ENCODE results near the gene TCP11.

GRCh38 chr6:35073766-35074471 is 67.2 kb downstream of the TCP11 start:
- TF ChIP-seq CTCF (IDR thresholded peaks at IDR 0.05) (no peak), POLR2AphosphoS5 (IDR thresholded peaks at IDR 0.05) (no peak), POLR2A (IDR thresholded peaks at IDR 0.05) (no peak)
